GM23338 (cell line): ENCODE data around the gene TFDP3. TPM values are rescaled to one million over a fixed set of nuclear protein-coding genes. Genes with fewer than 3 reads are reported as not detected.

Experiments
- ATAC-seq: fragments of 200-7000 bp; cut with Tn5 transposase; 3 replicates; pipeline ENCODE4 v1.9.1; 2020
- DNase-seq: peaks from one replicate; pipeline ENCODE4 v3.0.0-alpha.2; 2015; ENCODE audit warnings: low spot score
- H2AFZ ChIP-seq: fragments of 200-600 bp; sonication (generic); 2 replicates; pipeline ENCODE4 v1.8.0; 2016; ENCODE audit warnings: antibody characterized with exemption, mild to moderate bottlenecking, moderate library complexity
- H3F3A ChIP-seq: fragments of 200-600 bp; sonication (generic); replicated peaks from 2 replicates; pipeline ENCODE4 v1.8.0; 2017; ENCODE audit warnings: antibody characterized with exemption, mixed run types, low read depth
- H3K27ac ChIP-seq: fragments of 200-600 bp; sonication (generic); 2 replicates; pipeline ENCODE4 v1.6.1; 2016; ENCODE audit warnings: low read depth
- H3K27me3 ChIP-seq: fragments of 200-600 bp; sonication (generic); 2 replicates; pipeline ENCODE4 v1.8.0; 2016; ENCODE audit warnings: mild to moderate bottlenecking, mixed run types, moderate library complexity; ENCODE audit not compliant: insufficient read depth
- H3K36me3 ChIP-seq: fragments of 200-600 bp; sonication (generic); 2 replicates; pipeline ENCODE4 v1.8.0; 2016; ENCODE audit warnings: mild to moderate bottlenecking; ENCODE audit not compliant: insufficient read depth
- H3K4me1 ChIP-seq: fragments of 200-600 bp; sonication (generic); 2 replicates; pipeline ENCODE4 v1.8.0; 2016; ENCODE audit warnings: mild to moderate bottlenecking, moderate library complexity; ENCODE audit not compliant: insufficient read depth
- H3K4me2 ChIP-seq: fragments of 200-600 bp; sonication (generic); 2 replicates; pipeline ENCODE4 v1.7.1; 2017; ENCODE audit warnings: mixed run types
- H3K4me3 ChIP-seq: fragments of 200-600 bp; sonication (generic); 2 replicates; pipeline ENCODE4 v1.6.1; 2016; ENCODE audit warnings: mixed run types
- H3K79me2 ChIP-seq: fragments of 200-600 bp; sonication (generic); replicated peaks from 2 replicates; pipeline ENCODE4 v1.8.0; 2017; ENCODE audit warnings: mild to moderate bottlenecking; ENCODE audit not compliant: insufficient read depth
- H3K9me2 ChIP-seq: fragments of 200-600 bp; sonication (generic); 2 replicates; pipeline ENCODE4 v1.8.0; 2017; ENCODE audit not compliant: insufficient read depth
- H4K20me1 ChIP-seq: fragments of 200-600 bp; sonication (generic); replicated peaks from 2 replicates; pipeline ENCODE4 v1.8.0; 2017; ENCODE audit warnings: mild to moderate bottlenecking; ENCODE audit not compliant: insufficient read depth
- H3K27ac Mint-ChIP-seq: 2 replicates; pipeline ENCODE4 v1.8.0; 2020; ENCODE audit warnings: inconsistent platforms, mild to moderate bottlenecking, moderate library complexity, mixed read lengths
- H3K27me3 Mint-ChIP-seq: 3 replicates; pipeline ENCODE4 v1.8.0; 2022; ENCODE audit warnings: low read depth, mild to moderate bottlenecking, moderate library complexity, mixed read lengths, inconsistent platforms; ENCODE audit not compliant: insufficient read depth, poor library complexity
- H3K36me3 Mint-ChIP-seq: 3 replicates; pipeline ENCODE4 v1.8.0; 2021; ENCODE audit warnings: low read depth, mild to moderate bottlenecking, inconsistent platforms, moderate library complexity, mixed read lengths
- H3K4me1 Mint-ChIP-seq: 3 replicates; pipeline ENCODE4 v1.8.0; 2020; ENCODE audit warnings: mild to moderate bottlenecking, inconsistent platforms, mixed read lengths
- H3K4me3 Mint-ChIP-seq: 3 replicates; pipeline ENCODE4 v1.8.0; 2021; ENCODE audit warnings: moderate library complexity, mild to moderate bottlenecking, inconsistent platforms, mixed read lengths
- H3K9me3 Mint-ChIP-seq: 3 replicates; pipeline ENCODE4 v1.8.0; 2020; ENCODE audit warnings: moderate library complexity, mild to moderate bottlenecking, inconsistent platforms, mixed read lengths
- CREB1 ChIP-seq: fragments of 250-450 bp; sonication (Bioruptor Pico); IDR thresholded peaks from 2 replicates; pipeline ENCODE4 v1.5.0; 2020; ENCODE audit warnings: low read depth, mild to moderate bottlenecking, moderate library complexity
- CTCF ChIP-seq, 2 experiments: fragments of 200-600 bp in 1 of 2; sonication (generic) in 1 of 2; conservative IDR thresholded peaks; 2 replicates each; pipeline versions ENCODE4 v1.5.1 to v1.6.1; 2016 to 2017; ENCODE audit warnings: antibody characterized with exemption in 2 of 2, low read depth in 2 of 2, mild to moderate bottlenecking in 2 of 2, moderate library complexity in 1 of 2
- ETS1 ChIP-seq: IDR thresholded peaks from 2 replicates; pipeline ENCODE4 v1.6.1; 2016; ENCODE audit warnings: antibody characterized with exemption
- EZH2 ChIP-seq: fragments of 200-600 bp; sonication (generic); IDR thresholded peaks from one replicate; pipeline ENCODE4 v1.8.0; 2017; ENCODE audit warnings: antibody characterized with exemption, mild to moderate bottlenecking, low read depth; ENCODE audit not compliant: unreplicated experiment
- EZH2phosphoT487 ChIP-seq: fragments of 200-600 bp; sonication (generic); IDR thresholded peaks from one replicate; pipeline ENCODE4 v1.8.1; 2018; ENCODE audit warnings: antibody characterized with exemption; ENCODE audit not compliant: unreplicated experiment
- JUNB ChIP-seq: IDR thresholded peaks from one replicate; pipeline ENCODE4 v1.6.1; 2016; ENCODE audit warnings: antibody characterized with exemption; ENCODE audit not compliant: unreplicated experiment
- NANOG ChIP-seq: IDR thresholded peaks from 2 replicates; pipeline ENCODE4 v1.6.1; 2016; ENCODE audit warnings: antibody characterized with exemption, borderline replicate concordance
- POLR2AphosphoS5 ChIP-seq: IDR thresholded peaks from 2 replicates; pipeline ENCODE4 v1.6.1; 2016; ENCODE audit warnings: antibody characterized with exemption, low read depth
- REST ChIP-seq: IDR thresholded peaks from one replicate; pipeline ENCODE4 v1.6.1; 2018; ENCODE audit warnings: antibody characterized with exemption; ENCODE audit not compliant: unreplicated experiment
- STAT1 ChIP-seq: IDR thresholded peaks from one replicate; pipeline ENCODE4 v1.6.1; 2016; ENCODE audit warnings: antibody characterized with exemption; ENCODE audit not compliant: unreplicated experiment
- ZNF114 ChIP-seq: fragments of 250-450 bp; sonication (Bioruptor Pico); IDR thresholded peaks from 2 replicates; pipeline ENCODE4 v1.5.0; 2020; ENCODE audit warnings: mild to moderate bottlenecking, moderate library complexity
- ZNF331 ChIP-seq: fragments of 250-450 bp; sonication (Bioruptor Pico); IDR thresholded peaks from 2 replicates; pipeline ENCODE4 v1.5.0; 2020; ENCODE audit warnings: low read depth, mild to moderate bottlenecking, moderate library complexity
- ZNF462 ChIP-seq: fragments of 250-450 bp; sonication (Bioruptor Pico); IDR thresholded peaks from 2 replicates; pipeline ENCODE4 v1.5.0; 2020; ENCODE audit warnings: mild to moderate bottlenecking, moderate library complexity
- long read RNA-seq: library from polyadenylated mRNA; unstranded; transcript quantifications from one replicate; pipeline ENCODE4 v2.0.0, GENCODE V29; 2020; ENCODE audit not compliant: unreplicated experiment
- polyA plus RNA-seq: library from polyadenylated mRNA; unstranded; fragments of >200 nt; fragmentation: Nextera tagmentation; extraction: Ambion mirVana; gene quantifications from 2 replicates; pipeline ENCODE4 v1.2.1, GENCODE V29; 2016
- total RNA-seq: library from RNA; depleted of rRNA; stranded (reverse); fragments of >200 nt; shearing (Covaris generic); gene quantifications from 2 replicates; pipeline ENCODE4 v1.2.3, GENCODE V29; 2014; rRNA removed

The TFDP3 gene
- total RNA-seq (not detected in 2 replicates), polyA plus RNA-seq (not detected in 2 replicates)
- long read RNA-seq = 0 reads

- Mint-ChIP-seq H3K9me3 (no peaks in the 10 kb centered on the region), H3K27ac (no peak within 1 kb of the TSS), H3K27me3 (no peaks in the 10 kb centered on the region), H3K36me3 (no peaks in the 10 kb centered on the region), H3K4me3 (no peak within 1 kb of the TSS), H3K4me1 (peaks cover 3% of the 10 kb centered on the region; the same call in 2 of the 3 replicates)
- Histone ChIP-seq H3K4me3 (no peak within 1 kb of the TSS), H3F3A (no peaks in the 10 kb centered on the region), H3K9me2 (no peaks in the 10 kb centered on the region), H2AFZ (no peak within 1 kb of the TSS), H3K4me2 (no peak within 1 kb of the TSS), H3K27me3 (no peaks in the 10 kb centered on the region), H4K20me1 (no peaks in the 10 kb centered on the region), H3K36me3 (no peaks in the 10 kb centered on the region), H3K79me2 (no peaks in the 10 kb centered on the region), H3K4me1 (no peaks in the 10 kb centered on the region), H3K27ac (no peak within 1 kb of the TSS)
- no peak for DNase-seq
- TF ChIP-seq ZNF331 (CRISPR knock-in tag) (no peak), EZH2 (no peak), EZH2phosphoT487 (no peak), POLR2AphosphoS5 (no peak), CREB1 (no peak), ETS1 (no peak), NANOG (no peak), JUNB (no peak), REST (no peak), ZNF114 (no peak), ZNF462 (CRISPR knock-in tag) (no peak), STAT1 (no peak), CTCF (conservative IDR thresholded peaks at IDR 0.05; ENCODE audit: low read depth in 2 of 2) (no peak)
- ATAC-seq = no peak
Measured at GRCh38 chrX:133218329-133218728, at the start of gene TFDP3. TFDP3 (minus strand) TSS chrX:133218354; CDS start chrX:133218259, 95 bp downstream.
